OCI-LY7 (cell line): ENCODE data around the gene NOL3.

Source experiments
- EZH2phosphoT487 ChIP-seq: fragments of 200-600 bp; sonication (generic); IDR thresholded peaks from 2 replicates; pipeline ENCODE4 v1.6.1; 2018; ENCODE audit warnings: low read depth, borderline replicate concordance, mild to moderate bottlenecking, mixed run types, antibody characterized with exemption, low read length, moderate library complexity, mixed read lengths
- TF ChIP-seq, protein P1 (sequence below): fragments of 200-600 bp; sonication (generic); conservative IDR thresholded peaks from 2 replicates; pipeline ENCODE4 v1.5.1; 2014; ENCODE audit warnings: mild to moderate bottlenecking, antibody characterized with exemption, low read length, moderate library complexity, mixed read lengths

DNA sequence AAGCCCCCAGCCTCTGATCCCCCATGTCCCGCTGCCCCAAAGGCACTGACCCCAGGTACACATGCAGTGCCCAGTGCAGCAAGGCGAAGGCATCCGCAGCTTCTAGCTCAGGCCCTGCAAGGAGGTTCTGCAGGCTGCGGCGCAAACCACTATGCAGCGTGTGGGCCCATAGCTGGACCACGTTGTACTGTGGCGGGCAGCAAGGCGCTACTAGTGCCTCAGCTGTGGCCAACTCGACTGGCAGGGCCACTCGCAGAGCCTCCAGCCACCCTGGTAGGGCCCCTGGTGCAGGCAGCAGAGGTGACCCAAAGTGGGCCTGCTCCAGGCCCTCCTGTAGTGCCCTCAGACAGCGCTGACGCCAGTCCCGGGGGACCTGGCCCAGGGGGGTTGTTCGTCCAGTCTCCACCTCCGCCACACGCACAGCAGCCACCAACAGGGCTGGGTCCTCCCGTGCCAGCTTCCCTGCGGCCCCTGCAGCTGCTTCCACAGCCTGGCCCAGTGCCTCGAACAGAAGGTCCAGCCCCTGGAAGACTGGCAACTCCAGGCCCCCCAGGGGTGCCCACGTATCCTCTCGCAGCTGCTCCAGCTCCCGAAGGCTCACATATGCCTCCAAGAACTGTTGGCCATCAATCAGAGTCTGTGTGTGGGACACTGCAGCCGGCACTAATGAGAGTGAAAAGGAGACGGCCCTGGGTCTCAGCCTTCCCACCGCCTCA is 17.0 kb downstream of the NOL3 start:
- TF ChIP-seq, protein P1, sequence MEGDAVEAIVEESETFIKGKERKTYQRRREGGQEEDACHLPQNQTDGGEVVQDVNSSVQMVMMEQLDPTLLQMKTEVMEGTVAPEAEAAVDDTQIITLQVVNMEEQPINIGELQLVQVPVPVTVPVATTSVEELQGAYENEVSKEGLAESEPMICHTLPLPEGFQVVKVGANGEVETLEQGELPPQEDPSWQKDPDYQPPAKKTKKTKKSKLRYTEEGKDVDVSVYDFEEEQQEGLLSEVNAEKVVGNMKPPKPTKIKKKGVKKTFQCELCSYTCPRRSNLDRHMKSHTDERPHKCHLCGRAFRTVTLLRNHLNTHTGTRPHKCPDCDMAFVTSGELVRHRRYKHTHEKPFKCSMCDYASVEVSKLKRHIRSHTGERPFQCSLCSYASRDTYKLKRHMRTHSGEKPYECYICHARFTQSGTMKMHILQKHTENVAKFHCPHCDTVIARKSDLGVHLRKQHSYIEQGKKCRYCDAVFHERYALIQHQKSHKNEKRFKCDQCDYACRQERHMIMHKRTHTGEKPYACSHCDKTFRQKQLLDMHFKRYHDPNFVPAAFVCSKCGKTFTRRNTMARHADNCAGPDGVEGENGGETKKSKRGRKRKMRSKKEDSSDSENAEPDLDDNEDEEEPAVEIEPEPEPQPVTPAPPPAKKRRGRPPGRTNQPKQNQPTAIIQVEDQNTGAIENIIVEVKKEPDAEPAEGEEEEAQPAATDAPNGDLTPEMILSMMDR: no peak
- TF ChIP-seq EZH2phosphoT487: no peak
